Nucleus accumbens (tissue), 56 donors: ENCODE results near the gene NCAPG2.
"Not testable (repeated sequence)": the region's sequence is repeated elsewhere in the genome, so short reads cannot be mapped to it uniquely, and the experiment has no call there.

ENCODE experiments used
- DNase-seq, 56 donors: peaks; one replicate each; lab custom pipeline; 2025; lab: John Stamatoyannopoulos, UW

Gene NCAPG2

GRCh38 chr7:158676906-158677305, 27.7 kb downstream of the NCAPG2 start:
- no peak for DNase-seq

GRCh38 chr7:158676171-158676840, 28.3 kb downstream of the NCAPG2 start:
- DNase-seq, result no peak

- no peak for DNase-seq
Observed at GRCh38 chr7:158672975-158673374, 31.6 kb downstream of the NCAPG2 start.

- not testable (repeated sequence) for DNase-seq
Observed at GRCh38 chr7:158668086-158668485, 36.5 kb downstream of the NCAPG2 start.

- not testable (repeated sequence) for DNase-seq
Observed at GRCh38 chr7:158666966-158667678, 37.5 kb downstream of the NCAPG2 start.

- DNase-seq, result no peak
Observed at GRCh38 chr7:158666401-158666800, 38.2 kb downstream of the NCAPG2 start.

- peak in 37 of 56 donors; percentile 3 to 85 (median 38) for DNase-seq
Observed at GRCh38 chr7:158664406-158664805, 40.2 kb downstream of the NCAPG2 start.

- DNase-seq, result no peak
Observed at GRCh38 chr7:158663428-158663741, 41.2 kb downstream of the NCAPG2 start.

GRCh38 chr7:158662610-158663427, 41.8 kb downstream of the NCAPG2 start:
- DNase-seq, result peak in 1 of 56 donors; percentile 29

- no peak for DNase-seq
Observed at GRCh38 chr7:158658475-158658874, 46.1 kb downstream of the NCAPG2 start.

GRCh38 chr7:158657189-158657746, 47.3 kb downstream of the NCAPG2 start:
- no peak for DNase-seq

GRCh38 chr7:158655931-158656441, 48.6 kb downstream of the NCAPG2 start:
- no peak for DNase-seq

- DNase-seq, result no peak
Observed at GRCh38 chr7:158655507-158655906, 49.1 kb downstream of the NCAPG2 start.

- DNase-seq, result peak in 1 of 56 donors; percentile 6
Observed at GRCh38 chr7:158651968-158652565, 52.5 kb downstream of the NCAPG2 start.

GRCh38 chr7:158650821-158651225, 53.8 kb downstream of the NCAPG2 start:
- no peak for DNase-seq

GRCh38 chr7:158649279-158649678, 55.3 kb downstream of the NCAPG2 start:
- no peak for DNase-seq

- DNase-seq, result no peak
Observed at GRCh38 chr7:158648787-158649186, 55.8 kb downstream of the NCAPG2 start.

- no peak for DNase-seq
Observed at GRCh38 chr7:158648168-158648567, 56.4 kb downstream of the NCAPG2 start.

- no peak for DNase-seq
Observed at GRCh38 chr7:158647475-158647792, 57.2 kb downstream of the NCAPG2 start.

- peak in 1 of 56 donors; percentile 30 for DNase-seq
Observed at GRCh38 chr7:158646766-158647474, 57.7 kb downstream of the NCAPG2 start.
